Stimulated activated CD8-positive, alpha-beta memory T cell treated with anti-CD3 and anti-CD28 coated beads, Interleukin-12 subunit alpha, Interleukin-12 subunit beta, amount 100 ng/mL, for 24 hours (primary cell): ENCODE data around the gene ZNF836.
A peak's percentile ranks its signal among the peaks of the same experiment; 100 is the strongest.
"Not testable (repeated sequence)": the region's sequence is repeated elsewhere in the genome, so short reads cannot be mapped to it uniquely, and the experiment has no call there.

ENCODE experiments used
- DNase-seq: peaks from one replicate; pipeline ENCODE4 v3.0.0-alpha.2; 2020; ENCODE audit errors: extremely low read depth

The ZNF836 gene

GRCh38 chr19:52171321-52172169, at the start of gene ZNF836:
Gene ZNF836, minus strand, starts transcription at chr19:52171621. Its CDS starts 3,549 bp downstream, at chr19:52168072.
- peak; percentile 71 for DNase-seq

DNA sequence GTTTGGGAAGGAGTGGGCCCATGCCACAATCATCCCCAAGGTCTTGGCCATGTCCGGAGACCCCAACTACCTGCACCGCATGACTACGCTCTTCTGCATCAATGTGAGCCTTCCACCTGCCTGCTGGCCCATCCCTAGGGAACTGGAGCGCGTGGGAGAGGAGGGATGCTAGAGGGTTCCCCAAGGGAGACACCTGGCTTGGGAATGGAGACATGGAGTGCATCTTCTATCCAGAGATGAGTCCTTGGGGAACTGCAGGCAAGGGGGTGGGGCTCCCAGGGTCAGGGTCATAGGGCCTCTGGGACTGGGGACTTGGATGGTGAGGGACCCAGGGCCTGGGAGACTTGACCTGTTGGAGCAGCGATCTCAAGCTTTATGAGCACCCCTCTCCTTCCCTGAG, 49.6 kb upstream of the ZNF836 start:
- DNase-seq = no peak

DNA sequence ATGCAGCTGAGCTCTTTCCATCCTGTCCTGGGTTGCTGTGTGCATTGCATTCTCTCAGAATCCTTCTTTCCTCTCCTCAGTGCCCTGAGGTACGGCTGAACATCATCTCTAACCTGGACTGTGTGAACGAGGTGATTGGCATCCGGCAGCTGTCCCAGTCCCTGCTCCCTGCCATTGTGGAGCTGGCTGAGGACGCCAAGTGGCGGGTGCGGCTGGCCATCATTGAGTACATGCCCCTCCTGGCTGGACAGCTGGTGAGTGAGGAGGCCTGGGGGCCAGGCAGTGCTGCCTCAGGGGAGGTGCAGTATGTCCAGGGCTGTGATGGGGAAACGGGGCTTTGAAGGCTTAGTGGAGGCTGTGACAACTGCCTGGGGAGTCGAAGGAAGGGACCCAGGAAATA, 48.2 kb upstream of the ZNF836 start:
- no peak for DNase-seq

DNA sequence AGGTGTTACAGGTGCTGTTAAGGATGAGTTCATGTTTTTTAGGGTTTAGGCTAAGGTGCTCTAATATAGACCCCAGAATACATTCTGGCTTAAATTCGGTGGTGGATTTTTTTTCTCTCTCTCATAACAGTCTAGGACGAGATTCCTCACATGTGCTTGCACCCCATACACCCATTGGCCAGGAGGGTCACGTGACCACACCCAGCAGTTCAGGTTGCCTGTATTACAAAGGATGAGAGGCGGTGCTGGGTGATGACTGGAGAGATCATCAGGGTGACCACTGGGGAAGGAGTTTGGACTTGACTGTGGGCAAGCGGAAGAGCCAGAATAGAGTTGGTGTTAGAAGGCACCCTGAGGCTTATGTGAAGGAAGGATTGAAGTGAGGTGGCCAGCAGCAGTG, 46.2 kb upstream of the ZNF836 start:
- no peak for DNase-seq

DNA sequence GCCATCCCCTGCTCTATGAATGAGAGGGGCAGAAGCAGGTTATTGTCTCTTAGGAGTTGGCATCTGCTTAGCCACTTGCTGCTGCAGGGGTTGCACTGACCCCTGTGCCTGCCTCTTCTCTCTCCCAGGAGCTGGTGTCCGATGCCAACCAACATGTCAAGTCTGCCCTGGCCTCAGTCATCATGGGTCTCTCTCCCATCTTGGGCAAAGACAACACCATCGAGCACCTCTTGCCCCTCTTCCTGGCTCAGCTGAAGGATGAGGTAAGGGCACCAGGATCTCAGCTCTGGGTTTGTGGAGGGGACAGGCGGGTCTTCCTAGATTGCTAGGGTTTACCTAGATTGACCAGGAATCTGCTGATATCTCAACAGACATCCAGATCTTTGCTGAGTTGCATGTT, 45.0 kb upstream of the ZNF836 start:
- no peak for DNase-seq

DNA sequence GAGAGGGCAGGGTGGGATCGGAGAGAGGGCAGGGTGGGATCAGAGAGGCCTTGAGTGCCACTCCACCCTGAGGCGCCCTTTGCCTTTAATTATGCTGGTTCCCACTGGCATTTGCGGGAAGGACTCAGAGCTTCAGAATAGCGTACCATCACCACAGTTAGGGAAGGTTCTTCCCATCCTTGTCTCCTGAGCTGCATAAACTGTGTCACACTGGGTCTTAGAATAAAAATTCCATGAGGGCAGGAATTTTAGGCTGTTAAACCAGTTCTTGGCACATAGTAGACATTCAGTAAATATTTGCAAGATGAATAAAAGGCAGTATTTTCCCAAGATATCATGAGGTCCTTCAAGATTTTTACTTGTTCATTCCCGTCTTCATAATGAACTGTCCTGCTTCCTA, 42.8 kb upstream of the ZNF836 start:
- DNase-seq = no peak

DNA sequence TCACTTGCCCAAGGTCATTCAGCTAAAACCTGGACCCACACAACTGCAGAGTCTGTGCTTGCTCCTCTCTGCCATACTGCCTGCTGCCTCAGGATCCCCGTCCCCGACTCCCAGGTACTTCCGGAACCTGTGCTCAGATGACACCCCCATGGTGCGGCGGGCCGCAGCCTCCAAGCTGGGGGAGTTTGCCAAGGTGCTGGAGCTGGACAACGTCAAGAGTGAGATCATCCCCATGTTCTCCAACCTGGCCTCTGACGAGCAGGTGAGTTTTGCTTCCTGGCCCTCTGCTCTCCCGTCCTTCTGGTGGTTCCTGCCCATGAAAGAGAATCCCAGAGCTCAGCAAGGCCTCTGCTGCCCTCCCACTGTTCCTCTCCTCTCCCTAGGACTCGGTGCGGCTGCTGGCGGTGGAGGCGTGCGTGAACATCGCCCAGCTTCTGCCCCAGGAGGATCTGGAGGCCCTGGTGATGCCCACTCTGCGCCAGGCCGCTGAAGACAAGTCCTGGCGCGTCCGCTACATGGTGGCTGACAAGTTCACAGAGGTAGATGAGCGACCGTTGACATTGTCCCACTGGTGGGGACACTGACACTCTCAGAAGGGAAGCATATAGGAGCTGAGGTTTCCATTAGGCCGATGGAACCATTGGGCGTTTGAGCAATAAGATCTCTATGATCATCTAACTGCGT, 41.3 kb upstream of the ZNF836 start:
- no peak for DNase-seq

- no peak for DNase-seq
Observed at GRCh38 chr19:52211926-52212571, 40.6 kb upstream of the ZNF836 start.

GRCh38 chr19:52211203-52211602, 39.8 kb upstream of the ZNF836 start:
- no peak for DNase-seq

DNA sequence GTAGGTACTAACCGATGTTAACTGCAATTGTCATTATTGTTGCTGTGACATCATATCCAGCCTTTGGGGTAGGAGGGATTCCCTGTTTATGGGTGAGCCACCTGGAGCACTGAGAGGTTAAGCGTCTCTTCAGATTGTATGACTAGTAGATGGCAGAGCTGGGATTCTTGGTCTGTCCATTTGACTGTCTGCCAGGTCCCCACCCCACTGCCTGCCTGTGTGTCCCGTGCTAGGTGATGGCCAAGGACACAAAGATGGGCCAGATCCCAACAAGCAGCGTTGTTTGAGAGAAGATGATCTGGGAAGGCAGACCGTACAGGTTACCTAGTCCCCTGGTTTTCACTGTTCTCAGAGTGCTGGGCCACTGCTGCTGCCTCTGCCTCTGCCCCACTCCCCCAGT, 35.1 kb upstream of the ZNF836 start:
- no peak for DNase-seq

DNA sequence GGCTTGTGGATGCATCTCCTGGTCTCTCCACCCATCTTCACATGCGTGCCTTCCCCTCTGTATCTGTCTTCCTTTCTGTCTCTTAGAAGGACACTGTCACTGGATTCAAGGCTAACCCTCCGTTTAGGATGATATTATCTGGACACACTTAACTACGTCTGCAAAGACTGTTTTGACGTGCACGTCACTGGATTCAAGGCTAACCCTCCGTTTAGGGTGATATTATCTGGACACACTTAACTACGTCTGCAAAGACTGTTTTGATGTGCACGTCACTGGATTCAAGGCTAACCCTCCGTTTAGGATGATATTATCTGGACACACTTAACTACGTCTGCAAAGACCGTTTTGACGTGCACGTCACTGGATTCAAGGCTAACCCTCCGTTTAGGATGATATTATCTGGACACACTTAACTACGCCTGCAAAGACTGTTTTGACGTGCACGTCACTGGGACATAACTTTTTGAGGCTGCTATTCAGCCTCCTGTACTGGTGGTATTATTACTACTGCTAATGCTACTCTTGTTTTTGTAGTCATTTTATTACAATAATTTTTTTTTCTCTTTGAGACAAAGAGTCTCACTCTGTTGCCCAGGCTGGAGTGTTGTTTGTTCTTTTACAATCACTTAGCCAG, 29.5 kb upstream of the ZNF836 start:
- not testable (repeated sequence) for DNase-seq

GRCh38 chr19:52200044-52200443, 28.6 kb upstream of the ZNF836 start:
- DNase-seq = no peak

DNA sequence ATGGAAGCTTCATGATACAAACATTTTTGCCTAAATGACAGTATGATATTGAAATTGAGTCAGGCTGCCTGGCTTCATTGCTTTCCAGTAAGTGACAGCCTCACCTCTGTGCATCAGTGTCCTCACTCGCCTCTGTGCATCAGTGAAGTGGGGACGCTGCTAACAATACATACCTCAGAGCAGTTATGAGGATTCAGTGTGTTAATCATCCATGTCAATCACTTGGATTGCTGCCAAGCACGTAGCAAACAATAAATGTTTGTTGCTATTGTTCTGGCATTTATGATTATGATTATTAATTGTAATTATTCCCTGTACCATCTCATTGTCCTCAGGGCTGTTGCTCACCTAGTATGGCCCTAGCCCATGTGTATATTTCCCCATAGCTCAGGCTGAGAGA, 27.3 kb upstream of the ZNF836 start:
- DNase-seq = no peak

GRCh38 chr19:52197964-52198363, 26.5 kb upstream of the ZNF836 start:
- no peak for DNase-seq

- no peak for DNase-seq
Observed at GRCh38 chr19:52196256-52196967, 25.0 kb upstream of the ZNF836 start.

- DNase-seq = no peak
Observed at GRCh38 chr19:52191951-52192350, 20.5 kb upstream of the ZNF836 start.

GRCh38 chr19:52191389-52191788, 20.0 kb upstream of the ZNF836 start:
- no peak for DNase-seq

DNA sequence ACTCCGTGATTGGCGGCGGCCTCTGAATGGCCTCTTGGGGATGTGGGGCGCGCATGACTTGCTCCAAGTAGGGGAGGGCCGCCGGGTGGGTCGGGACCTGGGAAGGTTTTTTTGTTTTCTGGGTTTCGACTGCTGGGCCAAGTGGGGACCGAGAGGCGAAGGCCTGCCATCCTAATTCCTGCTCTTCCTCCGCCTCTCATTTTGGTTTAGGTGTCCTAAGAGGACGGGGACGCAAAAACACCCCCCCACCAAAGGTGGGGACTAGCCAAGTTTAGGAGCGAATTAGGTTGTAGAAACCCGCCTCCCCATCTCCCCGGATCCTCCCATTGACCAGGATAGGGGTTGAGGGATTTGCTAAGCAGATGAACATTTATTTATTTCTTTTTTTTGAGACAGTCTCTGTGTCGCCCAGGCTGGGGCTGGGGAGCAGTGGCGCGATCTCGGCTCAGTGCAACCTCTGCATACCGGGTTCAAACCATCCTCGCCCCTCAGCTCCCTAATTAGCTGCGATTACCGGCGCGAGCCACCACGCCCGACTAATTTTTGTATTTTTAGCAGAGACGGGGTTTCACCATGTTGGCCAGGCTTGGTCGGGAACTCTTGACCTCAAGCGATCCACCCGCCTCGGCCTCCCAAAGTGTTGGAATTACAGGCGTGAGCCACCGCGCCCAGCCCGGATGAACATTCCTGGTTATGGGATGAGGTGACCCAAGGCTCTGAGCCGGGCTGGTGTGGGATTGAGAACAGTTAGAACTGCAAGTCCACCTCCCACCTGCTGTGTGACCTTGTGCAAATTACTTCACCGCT, 19.3 kb upstream of the ZNF836 start:
- no peak for DNase-seq

- peak; percentile 97 for DNase-seq
Observed at GRCh38 chr19:52189735-52190486, 18.5 kb upstream of the ZNF836 start, which contains the start of gene PPP2R1A. Gene PPP2R1A, plus strand, starts transcription at chr19:52190052. Its CDS starts 45 bp downstream, at chr19:52190097.
